GM23338 (cell line): Measurements from ENCODE around the gene MOV10. TPM values are rescaled to one million over a fixed set of nuclear protein-coding genes. Genes with fewer than 3 reads are reported as not detected.
"Not testable (repeated sequence)": the region's sequence is repeated elsewhere in the genome, so short reads cannot be mapped to it uniquely, and the experiment has no call there.

Experiments used
- ATAC-seq: fragments of 200-7000 bp; cut with Tn5 transposase; 3 replicates; pipeline ENCODE4 v1.9.1; 2020
- DNase-seq: peaks from one replicate; pipeline ENCODE4 v3.0.0-alpha.2; 2015; ENCODE audit warnings: low spot score
- H2AFZ ChIP-seq: fragments of 200-600 bp; sonication (generic); 2 replicates; pipeline ENCODE4 v1.8.0; 2016; ENCODE audit warnings: antibody characterized with exemption, mild to moderate bottlenecking, moderate library complexity
- H3F3A ChIP-seq: fragments of 200-600 bp; sonication (generic); replicated peaks from 2 replicates; pipeline ENCODE4 v1.8.0; 2017; ENCODE audit warnings: antibody characterized with exemption, mixed run types, low read depth
- H3K27ac ChIP-seq: fragments of 200-600 bp; sonication (generic); 2 replicates; pipeline ENCODE4 v1.6.1; 2016; ENCODE audit warnings: low read depth
- H3K27me3 ChIP-seq: fragments of 200-600 bp; sonication (generic); 2 replicates; pipeline ENCODE4 v1.8.0; 2016; ENCODE audit warnings: mild to moderate bottlenecking, mixed run types, moderate library complexity; ENCODE audit not compliant: insufficient read depth
- H3K36me3 ChIP-seq: fragments of 200-600 bp; sonication (generic); 2 replicates; pipeline ENCODE4 v1.8.0; 2016; ENCODE audit warnings: mild to moderate bottlenecking; ENCODE audit not compliant: insufficient read depth
- H3K4me1 ChIP-seq: fragments of 200-600 bp; sonication (generic); 2 replicates; pipeline ENCODE4 v1.8.0; 2016; ENCODE audit warnings: mild to moderate bottlenecking, moderate library complexity; ENCODE audit not compliant: insufficient read depth
- H3K4me2 ChIP-seq: fragments of 200-600 bp; sonication (generic); 2 replicates; pipeline ENCODE4 v1.7.1; 2017; ENCODE audit warnings: mixed run types
- H3K4me3 ChIP-seq: fragments of 200-600 bp; sonication (generic); 2 replicates; pipeline ENCODE4 v1.6.1; 2016; ENCODE audit warnings: mixed run types
- H3K79me2 ChIP-seq: fragments of 200-600 bp; sonication (generic); replicated peaks from 2 replicates; pipeline ENCODE4 v1.8.0; 2017; ENCODE audit warnings: mild to moderate bottlenecking; ENCODE audit not compliant: insufficient read depth
- H3K9me2 ChIP-seq: fragments of 200-600 bp; sonication (generic); 2 replicates; pipeline ENCODE4 v1.8.0; 2017; ENCODE audit not compliant: insufficient read depth
- H4K20me1 ChIP-seq: fragments of 200-600 bp; sonication (generic); replicated peaks from 2 replicates; pipeline ENCODE4 v1.8.0; 2017; ENCODE audit warnings: mild to moderate bottlenecking; ENCODE audit not compliant: insufficient read depth
- H3K27ac Mint-ChIP-seq: 2 replicates; pipeline ENCODE4 v1.8.0; 2020; ENCODE audit warnings: inconsistent platforms, mild to moderate bottlenecking, moderate library complexity, mixed read lengths
- H3K27me3 Mint-ChIP-seq: 3 replicates; pipeline ENCODE4 v1.8.0; 2022; ENCODE audit warnings: low read depth, mild to moderate bottlenecking, moderate library complexity, mixed read lengths, inconsistent platforms; ENCODE audit not compliant: insufficient read depth, poor library complexity
- H3K36me3 Mint-ChIP-seq: 3 replicates; pipeline ENCODE4 v1.8.0; 2021; ENCODE audit warnings: low read depth, mild to moderate bottlenecking, inconsistent platforms, moderate library complexity, mixed read lengths
- H3K4me1 Mint-ChIP-seq: 3 replicates; pipeline ENCODE4 v1.8.0; 2020; ENCODE audit warnings: mild to moderate bottlenecking, inconsistent platforms, mixed read lengths
- H3K4me3 Mint-ChIP-seq: 3 replicates; pipeline ENCODE4 v1.8.0; 2021; ENCODE audit warnings: moderate library complexity, mild to moderate bottlenecking, inconsistent platforms, mixed read lengths
- H3K9me3 Mint-ChIP-seq: 3 replicates; pipeline ENCODE4 v1.8.0; 2020; ENCODE audit warnings: moderate library complexity, mild to moderate bottlenecking, inconsistent platforms, mixed read lengths
- EZH2phosphoT487 ChIP-seq: fragments of 200-600 bp; sonication (generic); IDR thresholded peaks from one replicate; pipeline ENCODE4 v1.8.1; 2018; ENCODE audit warnings: antibody characterized with exemption; ENCODE audit not compliant: unreplicated experiment
- POLR2AphosphoS5 ChIP-seq: IDR thresholded peaks from 2 replicates; pipeline ENCODE4 v1.6.1; 2016; ENCODE audit warnings: antibody characterized with exemption, low read depth
- REST ChIP-seq: IDR thresholded peaks from one replicate; pipeline ENCODE4 v1.6.1; 2018; ENCODE audit warnings: antibody characterized with exemption; ENCODE audit not compliant: unreplicated experiment
- STAT1 ChIP-seq: IDR thresholded peaks from one replicate; pipeline ENCODE4 v1.6.1; 2016; ENCODE audit warnings: antibody characterized with exemption; ENCODE audit not compliant: unreplicated experiment
- ZNF462 ChIP-seq: fragments of 250-450 bp; sonication (Bioruptor Pico); IDR thresholded peaks from 2 replicates; pipeline ENCODE4 v1.5.0; 2020; ENCODE audit warnings: mild to moderate bottlenecking, moderate library complexity
- polyA plus RNA-seq: library from polyadenylated mRNA; unstranded; fragments of >200 nt; fragmentation: Nextera tagmentation; extraction: Ambion mirVana; gene quantifications from 2 replicates; pipeline ENCODE4 v1.2.1, GENCODE V29; 2016
- total RNA-seq: library from RNA; depleted of rRNA; stranded (reverse); fragments of >200 nt; shearing (Covaris generic); gene quantifications from 2 replicates; pipeline ENCODE4 v1.2.3, GENCODE V29; 2014

MOV10 gene
- total and polyA plus RNA-seq, 2 experiments from 2014 or later: 53.6 to 77.6 TPM

GRCh38 chr1:112638110-112638428 is 36.4 kb upstream of the MOV10 start (continued):
- TF ChIP-seq REST: no peak
- no peak for TF ChIP-seq ZNF462
- no peak for TF ChIP-seq STAT1
- TF ChIP-seq EZH2phosphoT487: no peak
- no peak for TF ChIP-seq POLR2AphosphoS5

GRCh38 chr1:112640437-112640836 is 34.0 kb upstream of the MOV10 start:
- not testable (repeated sequence) for H3K4me3 ChIP-seq, H3K4me3 Mint-ChIP-seq, H3K9me2 ChIP-seq, H3K4me1 Mint-ChIP-seq, DNase-seq, H3K27ac ChIP-seq, H3K36me3 ChIP-seq, H3K9me3 Mint-ChIP-seq, H3K4me2 ChIP-seq, H3K4me1 ChIP-seq, H2AFZ ChIP-seq, H3K27me3 ChIP-seq, H3F3A ChIP-seq, H3K27ac Mint-ChIP-seq, H3K27me3 Mint-ChIP-seq, ATAC-seq
- Histone ChIP-seq H4K20me1 (peaks cover 40% of the 10 kb centered on the region), H3K79me2 (peaks cover 91% of the 10 kb centered on the region)
- H3K36me3 Mint-ChIP-seq: peaks cover 19% of the 10 kb centered on the region
